AG20443 (cell line): Measurements from ENCODE around the gene TYRO3.

Experiments used
- DNase-seq: peaks from one replicate; pipeline ENCODE4 v3.0.0; 2012; ENCODE audit warnings: low spot score, mixed read lengths

The TYRO3 gene

GRCh38 chr15:41558400-41559238 is at the start of gene TYRO3:
Gene TYRO3, plus strand, starts transcription at chr15:41559212. Its CDS starts 46 bp downstream, at chr15:41559258.
- DNase-seq = peak; percentile 90

GRCh38 chr15:41510728-41511127 is 48.3 kb upstream of the TYRO3 start:
- no peak for DNase-seq

GRCh38 chr15:41511331-41511898 is 47.6 kb upstream of the TYRO3 start:
- DNase-seq = no peak

DNA sequence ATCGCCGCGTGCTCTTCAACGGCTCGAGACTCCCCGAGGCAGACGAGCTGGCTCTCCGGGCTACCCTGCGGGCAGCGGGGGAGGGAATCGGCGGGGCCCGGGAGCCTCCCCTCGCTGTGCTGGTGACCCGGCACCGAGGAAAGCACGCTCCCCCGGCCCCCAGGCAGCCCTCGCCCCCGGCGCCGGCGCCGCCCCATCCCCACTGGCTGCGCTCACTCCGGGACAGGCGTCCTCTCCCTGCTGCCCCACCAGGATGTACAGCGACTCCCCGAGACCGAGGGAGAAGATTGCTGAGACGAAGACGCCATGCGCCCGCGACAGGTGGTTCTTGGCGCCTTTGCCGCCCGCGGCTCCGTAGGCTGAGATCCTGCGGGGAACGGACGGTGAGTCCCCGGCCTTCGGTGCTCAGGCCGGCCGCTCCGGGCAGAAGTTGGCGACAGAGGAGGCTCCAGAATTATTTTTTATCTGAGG is 47.1 kb upstream of the TYRO3 start:
- DNase-seq = no peak

- DNase-seq = no peak
Observed at GRCh38 chr15:41512512-41512939, 46.5 kb upstream of the TYRO3 start.

DNA sequence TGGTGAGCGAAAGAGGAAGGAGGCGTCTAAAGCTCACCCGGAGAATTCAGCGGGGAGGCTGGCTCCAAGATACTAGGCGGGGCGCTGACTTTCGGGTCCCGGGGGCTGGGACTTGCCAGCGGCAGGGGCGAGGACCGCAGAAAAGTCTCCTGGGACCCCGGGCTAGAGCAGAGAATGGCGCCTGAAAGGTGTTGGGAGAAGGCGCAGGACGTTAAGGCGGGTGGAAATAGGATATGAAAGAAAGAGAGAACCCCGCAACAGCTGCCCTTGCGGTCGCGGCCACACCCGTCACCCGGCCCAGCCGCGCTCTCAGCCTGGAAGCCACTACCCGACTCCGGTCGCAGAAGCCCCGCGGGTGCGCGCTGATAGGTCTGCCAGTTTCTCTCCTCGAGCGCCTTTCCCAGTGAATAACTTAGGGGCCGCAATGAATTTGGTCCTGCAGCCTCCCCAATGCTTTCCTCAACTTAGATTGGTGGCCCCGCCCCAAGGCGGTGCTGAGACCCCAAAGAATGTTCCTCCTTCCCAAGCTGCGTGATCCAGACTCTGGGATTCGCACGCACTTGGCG is 46.0 kb upstream of the TYRO3 start:
- peak; percentile 52 for DNase-seq

DNA sequence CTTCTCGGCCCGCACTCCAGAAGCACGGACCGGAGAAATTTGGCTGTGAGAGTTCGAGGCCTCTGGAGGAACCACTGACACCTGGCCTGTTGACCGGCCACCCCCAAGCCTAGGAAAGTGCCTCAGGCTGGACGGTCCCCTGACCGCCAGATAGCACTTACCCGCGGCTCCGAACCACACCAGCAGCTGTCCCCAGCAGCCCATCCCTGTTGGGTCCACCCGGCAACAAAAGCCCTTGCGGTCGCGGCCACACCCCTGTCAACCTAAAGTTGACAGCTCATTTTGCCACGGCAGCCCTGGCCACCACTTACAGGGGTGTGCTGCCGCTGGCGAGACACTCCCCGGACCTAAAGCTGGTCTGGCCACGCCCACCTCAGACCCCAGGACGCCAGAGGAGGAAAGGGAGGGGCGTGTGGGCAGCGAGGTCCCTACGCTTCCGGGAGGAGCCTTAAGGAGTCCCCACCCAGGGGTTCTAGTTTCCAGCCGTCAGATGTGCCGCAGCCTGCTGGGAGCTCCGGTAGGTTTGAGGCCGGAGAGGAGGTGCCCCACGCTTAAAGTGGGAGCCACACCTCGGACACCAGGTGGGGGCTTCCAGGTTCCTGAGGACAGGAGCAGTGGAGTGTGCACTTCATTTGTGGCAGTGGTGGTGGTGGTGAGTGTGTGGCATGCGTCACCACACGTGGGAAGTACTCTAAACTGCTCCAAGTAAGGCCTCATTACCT is 45.3 kb upstream of the TYRO3 start, which contains the start of gene LTK:
TSS of gene LTK (minus strand) at position 322 of the 722 bp plus-strand sequence. CDS start at position 204, 118 bp downstream.
- no peak for DNase-seq

GRCh38 chr15:41517895-41518449 is 41.0 kb upstream of the TYRO3 start:
- no peak for DNase-seq

DNA sequence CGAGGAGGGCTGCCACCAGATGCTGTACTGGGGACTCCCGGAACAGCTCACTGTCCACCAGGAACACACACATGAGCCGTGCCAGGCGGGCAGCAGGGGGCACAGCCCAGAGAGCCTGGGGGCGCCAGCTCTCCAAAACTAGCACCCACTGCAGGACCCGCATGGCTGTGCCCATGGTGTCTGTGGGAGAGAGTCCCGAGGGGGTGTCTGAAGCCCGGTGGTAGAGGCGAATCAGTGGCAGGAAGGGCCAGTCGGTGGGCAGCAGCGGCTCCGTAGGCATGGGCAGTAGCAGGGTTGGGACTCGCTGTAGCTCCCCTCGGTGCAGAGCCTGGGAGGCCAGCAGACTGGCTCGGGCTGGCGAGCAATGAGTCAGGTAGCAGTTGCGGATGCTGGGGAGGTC is 38.4 kb upstream of the TYRO3 start:
- no peak for DNase-seq

DNA sequence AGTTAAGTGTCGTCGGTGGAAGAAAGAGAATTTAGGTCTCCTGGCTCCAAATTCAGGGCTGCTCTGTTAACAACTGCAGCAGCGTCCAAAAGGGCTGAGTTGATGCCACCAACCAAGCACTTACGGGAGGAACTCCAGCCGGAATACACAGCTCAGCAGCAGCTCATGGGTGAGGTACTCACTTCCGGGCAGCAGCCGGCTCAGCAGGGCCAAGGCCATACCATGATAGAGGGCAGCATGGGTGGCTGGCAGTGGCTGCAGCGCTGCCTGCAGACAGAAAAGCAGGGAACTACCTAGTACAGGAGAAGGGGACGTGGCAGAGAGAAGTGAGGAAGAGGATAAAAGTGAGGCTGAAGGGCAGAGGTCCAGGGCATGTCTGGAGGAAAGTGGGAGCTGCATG is 37.4 kb upstream of the TYRO3 start:
- no peak for DNase-seq

GRCh38 chr15:41523097-41523496 is 35.9 kb upstream of the TYRO3 start:
- no peak for DNase-seq

- no peak for DNase-seq
Observed at GRCh38 chr15:41530363-41530956, 28.6 kb upstream of the TYRO3 start.

GRCh38 chr15:41535544-41535943 is 23.5 kb upstream of the TYRO3 start:
- DNase-seq = no peak

DNA sequence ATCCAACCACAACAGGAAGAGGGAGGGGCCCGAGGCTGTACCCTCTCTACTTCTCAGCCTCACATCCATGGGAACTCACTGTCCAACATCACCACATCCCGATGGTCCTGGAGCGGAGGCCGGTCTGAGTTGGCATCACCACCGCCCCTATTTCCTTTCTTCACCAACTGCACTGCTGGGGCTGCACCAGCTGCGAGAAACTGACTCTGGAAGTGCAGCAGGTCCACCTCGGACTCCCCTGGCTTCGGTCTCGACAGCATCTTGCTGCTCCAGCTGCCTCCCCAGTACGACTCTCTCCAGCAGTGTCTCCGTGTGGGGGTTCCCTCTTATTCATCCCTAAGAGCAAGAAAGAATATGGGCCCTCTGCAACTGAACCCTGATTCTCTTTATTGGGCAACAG is 22.1 kb upstream of the TYRO3 start:
- no peak for DNase-seq

DNA sequence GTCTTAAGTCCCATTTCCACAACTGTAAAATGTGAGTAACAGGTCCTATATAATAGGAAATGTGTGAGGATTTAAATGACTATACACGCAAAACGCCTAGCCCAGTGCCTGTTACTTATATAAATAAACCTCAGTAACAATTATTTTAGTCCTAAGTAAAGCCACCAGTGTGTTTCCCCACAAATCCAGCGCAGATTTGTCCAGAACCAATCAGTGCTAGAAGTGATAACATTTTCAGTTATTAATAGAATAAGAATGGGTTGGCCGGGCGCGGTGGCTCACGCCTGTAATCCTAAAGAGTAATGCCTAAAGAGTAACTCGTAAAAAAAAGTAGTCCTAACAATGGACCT is 15.5 kb upstream of the TYRO3 start:
- DNase-seq = no peak

DNA sequence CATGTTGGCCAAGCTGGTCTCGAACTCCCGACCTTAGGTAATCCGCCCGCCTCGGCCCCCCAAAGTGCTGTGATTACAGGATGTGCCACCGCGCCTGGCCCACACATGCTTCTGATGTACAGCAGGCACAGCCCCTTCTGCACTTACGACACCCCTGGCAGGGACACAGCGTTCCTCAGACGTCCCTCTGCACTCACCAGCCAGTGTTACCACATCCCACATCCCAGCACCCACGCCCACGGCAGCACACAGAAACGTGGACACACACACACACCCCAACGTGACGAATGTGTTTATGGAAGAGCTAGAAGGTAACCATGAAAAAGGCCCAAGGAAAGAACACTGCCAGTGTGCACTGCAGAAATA is 14.4 kb upstream of the TYRO3 start:
- DNase-seq = peak; percentile 83

GRCh38 chr15:41545218-41545617 is 13.8 kb upstream of the TYRO3 start:
- DNase-seq = no peak

DNA sequence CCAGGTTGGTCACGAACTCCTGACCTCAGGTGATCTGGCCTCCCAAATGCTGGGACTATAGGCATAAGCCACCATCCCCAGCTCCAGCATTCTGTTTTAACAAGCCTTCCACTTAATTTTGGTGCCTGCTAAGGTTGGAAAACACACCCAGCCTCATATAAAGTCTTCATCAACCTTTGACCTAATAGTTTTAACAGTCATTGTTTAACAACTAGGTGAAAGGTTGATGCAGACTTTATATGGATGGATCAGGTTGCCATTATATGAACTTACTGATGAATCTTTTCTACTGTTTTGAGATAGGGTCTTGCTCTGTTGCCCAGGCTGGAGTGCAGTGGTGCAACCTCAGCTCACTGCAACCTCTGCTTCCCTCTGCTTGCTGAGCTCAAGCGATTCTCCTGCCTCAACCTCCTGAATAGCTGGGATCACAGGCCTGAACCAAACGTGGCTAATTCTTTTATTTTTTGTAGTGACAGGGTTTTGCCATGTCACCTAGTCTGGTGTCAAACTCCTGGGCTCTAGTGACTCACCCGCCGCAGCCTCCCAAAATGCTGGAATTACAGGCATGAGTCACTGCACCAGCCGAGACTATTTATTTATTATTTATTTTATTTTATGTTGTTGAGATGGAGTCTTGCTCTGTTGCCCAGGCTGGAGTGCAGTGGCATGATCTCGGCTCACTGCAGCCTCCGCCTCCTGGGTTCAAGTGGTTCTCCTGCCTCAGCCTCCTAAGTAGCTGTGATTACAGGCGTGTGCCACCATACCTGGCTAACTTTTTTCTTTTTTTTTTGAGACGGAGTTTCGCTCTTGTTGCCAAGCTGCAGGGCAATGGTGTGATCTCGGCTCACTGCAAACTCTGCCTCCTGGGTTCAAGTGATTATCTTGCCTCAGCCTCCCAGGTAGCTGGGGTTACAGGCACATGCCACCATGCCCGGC is 11.9 kb upstream of the TYRO3 start:
- peak; percentile 55 for DNase-seq

- no peak for DNase-seq
Observed at GRCh38 chr15:41550066-41550775, 8.8 kb upstream of the TYRO3 start.

DNA sequence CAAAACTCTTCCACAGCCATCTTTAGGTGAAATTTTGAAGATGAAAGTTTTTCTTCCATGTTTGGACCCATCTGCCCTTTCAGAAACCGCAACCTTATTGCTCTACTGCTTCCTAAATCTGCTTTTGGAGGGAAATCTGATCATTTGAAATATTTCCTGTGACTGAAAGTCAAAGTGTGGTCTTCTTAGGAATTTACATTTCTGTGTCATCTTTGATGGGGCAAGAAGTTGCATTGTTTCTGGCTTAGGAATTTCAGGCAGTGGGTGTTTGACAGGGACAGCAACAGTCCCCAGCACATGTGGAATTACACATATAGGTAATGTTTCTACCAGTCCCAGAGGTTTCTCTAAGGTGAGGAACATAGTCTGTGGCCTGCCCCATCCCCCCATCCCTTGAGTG is 5.3 kb upstream of the TYRO3 start:
- peak; percentile 47 for DNase-seq
